ENCODE results near the gene ABCA4. TPM values are rescaled to one million over a fixed set of nuclear protein-coding genes. Genes with fewer than 3 reads are reported as not detected.

ABCA4 gene
- total RNA-seq, 1 donor from 2014 or later: 0.11 TPM

DNA sequence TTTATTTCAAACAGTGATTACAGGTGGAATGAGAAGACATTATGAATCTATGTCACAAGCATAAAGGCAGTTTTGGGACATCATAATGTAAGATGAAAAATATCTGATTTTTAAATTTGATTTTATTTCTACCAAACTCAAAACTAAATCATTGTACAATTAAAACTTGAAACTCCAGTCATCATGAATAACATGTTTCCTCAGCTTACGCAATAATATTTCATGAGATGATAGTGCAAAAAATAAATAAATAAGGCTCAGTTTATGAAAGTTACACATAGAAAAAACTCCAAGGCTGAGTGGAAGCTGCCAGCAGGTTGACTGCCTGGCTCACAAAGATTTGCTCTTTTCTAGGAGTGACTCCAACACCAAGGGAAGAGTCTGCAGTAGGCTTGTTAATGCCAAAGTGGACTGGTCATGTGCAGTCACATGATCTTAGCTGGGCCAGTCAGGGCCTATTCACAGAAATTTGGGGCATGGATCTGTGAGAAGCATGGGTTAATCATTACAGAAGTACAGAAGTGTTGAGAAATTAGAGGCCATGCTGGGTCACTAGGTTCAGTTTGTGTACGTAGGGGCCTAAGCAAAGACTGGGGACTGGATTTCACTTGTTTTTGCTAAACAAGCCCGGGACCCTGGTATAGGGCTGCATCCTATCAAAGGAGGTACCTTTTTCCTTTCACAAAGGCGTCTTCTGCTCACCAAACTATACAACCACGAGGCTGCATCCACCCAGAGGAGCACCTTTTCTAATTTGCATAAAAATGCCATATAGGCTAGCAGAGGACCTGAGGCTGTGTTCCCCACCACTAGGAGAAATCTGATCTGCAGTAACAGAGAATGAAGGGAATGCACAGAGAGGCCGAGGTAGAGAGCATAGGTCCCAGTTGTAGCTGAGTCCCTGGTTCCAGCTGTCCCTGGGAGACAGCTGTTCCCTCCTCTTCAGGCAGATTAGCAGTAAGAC, 4.9 kb upstream of the ABCA4 start:
- DNase-seq (ENCODE audit: missing footprints) (no peak), ATAC-seq (no peak)
- intact Hi-C loops (cut with DNase I): no loop called here

DNA sequence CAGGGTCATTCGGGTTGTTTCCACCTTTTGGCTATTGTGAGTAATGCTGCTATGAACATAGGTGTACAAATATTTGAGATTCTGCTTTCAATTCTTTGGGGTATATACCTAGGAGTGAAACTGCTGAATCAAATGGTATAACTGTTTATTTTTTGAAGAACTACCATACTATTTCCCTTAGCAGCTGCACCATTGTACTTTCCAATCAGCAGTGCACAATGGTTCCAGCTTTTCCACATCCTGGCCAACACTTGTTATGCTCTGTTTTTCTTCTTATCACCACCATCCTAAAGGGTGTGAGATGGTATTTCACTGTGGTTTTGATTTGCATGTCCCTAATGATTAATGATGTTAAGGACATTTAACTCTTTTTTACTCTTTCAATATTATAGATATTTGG, 3.6 kb upstream of the ABCA4 start:
- intact Hi-C loops (cut with DNase I): no loop called here
- DNase-seq (ENCODE audit: missing footprints): no peak
- no peak for ATAC-seq

DNA sequence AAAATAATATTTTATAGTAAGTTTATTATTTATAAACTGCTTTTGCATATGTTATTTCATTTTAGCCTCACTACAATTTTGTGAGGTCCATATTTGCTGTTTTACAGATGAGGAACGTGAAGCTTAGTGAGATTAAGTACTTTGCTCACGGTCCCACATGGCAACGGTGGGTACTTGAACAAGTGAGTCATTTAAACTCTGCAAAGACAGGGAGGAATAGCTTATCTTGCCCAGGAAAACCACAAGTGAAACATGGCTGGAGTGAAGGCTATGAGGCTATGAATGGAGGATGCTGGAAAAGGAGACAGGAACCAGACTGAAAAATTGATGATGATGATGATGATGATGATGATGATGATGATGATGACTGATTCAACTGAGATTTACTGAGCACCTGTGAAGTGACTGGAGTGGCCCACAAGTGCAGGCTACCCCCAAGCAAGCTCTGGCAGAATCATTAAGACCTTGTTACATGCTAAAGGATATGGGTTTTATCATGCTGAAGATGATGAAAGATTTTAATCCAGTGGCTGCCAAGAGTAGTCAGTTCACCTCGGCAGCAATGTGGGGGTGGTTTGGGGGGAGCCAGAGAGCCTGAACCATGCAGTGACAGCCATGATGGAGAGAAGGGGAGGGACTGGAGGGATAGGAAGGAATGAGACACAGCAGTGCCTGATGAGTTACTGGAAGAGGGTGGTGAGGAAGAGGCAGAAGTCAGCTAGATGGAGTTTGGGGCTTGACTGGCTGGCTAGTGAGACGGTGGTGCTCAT, 1.4 kb upstream of the ABCA4 start:
- ATAC-seq: no peak
- intact Hi-C loops (cut with DNase I): no loop called here
- DNase-seq (ENCODE audit: missing footprints): no peak

DNA sequence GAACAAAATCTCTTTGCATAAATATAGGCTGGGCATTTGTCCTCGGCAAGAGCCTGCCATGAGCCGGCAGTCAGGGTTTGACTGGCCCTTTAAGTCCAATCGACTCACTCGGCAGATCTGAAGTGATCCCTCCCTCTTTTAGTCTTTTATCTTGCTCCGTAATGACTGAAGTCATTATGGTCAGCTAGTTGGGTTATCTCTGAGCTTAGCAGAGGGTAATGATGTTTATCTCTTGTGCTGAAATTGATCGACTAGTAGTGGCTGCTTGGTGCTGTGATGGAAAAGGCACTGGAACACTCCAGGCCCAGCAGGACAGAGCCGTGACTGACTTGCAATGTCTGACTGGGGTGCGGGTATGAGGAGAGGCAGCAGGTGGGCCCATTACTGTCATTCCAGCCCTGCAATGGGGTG, 468 bp upstream of the ABCA4 start:
- no peak for ATAC-seq
- intact Hi-C loops (cut with DNase I): no loop called here
- DNase-seq (ENCODE audit: missing footprints): no peak

DNA sequence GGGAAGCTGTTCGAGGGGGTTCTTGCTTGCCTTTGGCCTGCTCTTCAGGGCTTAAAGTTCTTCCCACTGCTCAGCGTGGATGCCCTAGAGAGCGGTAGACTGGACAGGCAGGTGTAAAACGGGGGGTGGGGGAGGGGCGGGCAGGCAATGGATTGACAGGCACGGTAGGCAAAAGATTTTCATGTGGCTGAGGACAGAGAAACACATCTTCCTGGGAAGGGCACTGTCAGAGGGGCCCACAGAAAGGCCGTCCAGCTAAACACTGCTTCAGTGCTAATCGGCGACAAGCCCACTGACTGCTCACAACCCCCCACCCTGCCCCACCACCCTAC, 412 bp downstream of the ABCA4 start:
- intact Hi-C loops (cut with DNase I): no loop called here
- ATAC-seq: no peak
- DNase-seq (ENCODE audit: missing footprints): no peak

DNA sequence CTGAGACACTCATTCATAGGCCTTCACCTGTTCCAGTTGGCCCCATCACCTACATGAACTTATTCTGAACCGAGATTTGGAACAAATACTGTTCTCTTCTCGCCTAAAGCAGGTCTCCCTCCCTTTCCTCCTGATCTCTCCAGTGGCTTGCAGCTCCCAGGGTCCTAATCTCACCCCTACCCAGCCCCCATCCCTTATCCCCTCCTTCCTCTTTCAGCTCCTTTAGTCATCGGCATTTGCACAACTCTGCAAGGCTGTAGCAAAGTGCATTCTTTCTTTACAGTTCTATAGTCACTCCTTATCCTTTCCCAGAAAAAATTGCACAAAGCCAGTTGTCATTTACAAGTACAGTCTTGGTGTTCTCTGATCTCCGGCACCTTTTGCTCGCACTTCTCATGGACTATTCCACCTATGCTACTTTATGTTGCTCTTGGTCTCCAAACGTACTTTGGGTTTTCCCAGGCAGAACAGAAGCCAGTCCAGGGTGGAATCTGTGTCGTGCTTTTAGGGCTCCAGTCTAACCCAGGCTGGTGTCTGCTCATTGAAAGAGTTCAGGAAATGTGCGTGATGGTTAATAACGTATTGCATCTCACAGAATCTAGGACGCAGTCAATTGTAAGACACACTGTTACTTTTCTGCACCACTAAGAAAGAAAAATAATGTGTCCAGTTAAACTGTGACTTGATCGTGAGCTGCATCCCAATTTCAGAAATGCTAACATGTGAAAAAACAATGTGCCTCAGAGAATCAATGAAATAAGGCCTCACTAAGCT, 965 bp downstream of the ABCA4 start:
- DNase-seq (ENCODE audit: missing footprints) (no peak), ATAC-seq (no peak)
- intact Hi-C loops (cut with DNase I): no loop called here

DNA sequence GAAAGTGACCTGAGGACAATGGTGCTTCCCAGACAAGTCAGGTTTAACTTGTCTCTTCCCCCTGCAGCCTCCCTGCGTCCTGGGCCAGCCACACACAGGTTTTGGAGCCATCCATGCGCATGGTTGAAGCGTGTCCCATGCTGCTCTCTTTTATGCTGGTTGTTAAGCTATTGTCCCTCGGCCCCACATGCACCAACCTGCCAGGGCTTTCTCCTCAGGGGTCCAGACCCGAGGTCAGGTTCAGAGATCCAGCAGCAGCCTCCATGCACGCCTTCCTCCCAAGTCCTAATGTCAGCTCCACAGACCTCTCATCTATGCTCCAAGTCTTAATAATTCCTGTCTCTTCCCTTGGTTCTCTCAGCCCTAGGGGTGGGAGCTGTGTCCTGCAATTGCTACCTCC, 1.6 kb downstream of the ABCA4 start:
- intact Hi-C loops (cut with DNase I): no loop called here
- ATAC-seq: no peak
- no peak for DNase-seq (ENCODE audit: missing footprints)

DNA sequence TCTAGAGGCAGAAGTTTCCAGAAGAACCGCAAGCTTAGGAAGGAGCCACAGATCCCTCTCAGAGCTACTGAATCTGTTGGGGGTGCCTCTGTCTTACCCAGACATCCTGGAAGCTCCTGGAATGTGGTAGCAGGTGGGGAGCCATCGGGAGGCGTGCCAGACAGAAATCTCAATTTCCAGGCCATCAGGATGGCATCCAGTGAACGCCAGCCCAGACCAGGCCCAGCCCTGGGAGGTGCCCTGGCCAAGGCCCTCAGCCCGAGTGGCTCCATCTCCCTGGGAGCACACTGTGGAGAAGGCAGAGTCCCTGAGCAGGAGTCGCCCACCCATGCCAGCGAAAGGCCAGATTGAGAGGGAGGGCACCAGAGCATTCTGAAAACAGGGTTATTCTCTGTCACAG, 2.5 kb downstream of the ABCA4 start:
- DNase-seq (ENCODE audit: missing footprints): no peak
- ATAC-seq: no peak
- intact Hi-C loops (cut with DNase I): no loop called here

DNA sequence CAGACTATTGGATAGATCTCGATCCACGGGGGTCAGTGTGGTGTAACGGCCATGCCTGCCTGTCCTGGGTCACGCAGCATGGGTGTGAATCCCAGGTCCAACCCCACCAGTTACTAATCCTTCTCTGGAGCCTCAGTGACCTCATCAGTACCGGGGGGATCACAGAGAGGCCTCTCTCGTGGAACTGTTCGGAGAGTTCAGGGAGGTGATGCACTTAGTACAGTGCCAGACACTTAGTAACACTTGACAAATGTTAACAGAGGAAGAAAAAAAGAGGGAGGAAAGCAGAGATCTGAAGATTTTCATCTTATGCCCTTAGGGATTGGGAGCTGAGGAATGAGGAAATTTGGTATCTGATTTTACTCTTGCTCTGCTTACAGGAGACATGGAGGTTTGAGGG, 2.9 kb downstream of the ABCA4 start:
- DNase-seq (ENCODE audit: missing footprints) (no peak), ATAC-seq (no peak)
- intact Hi-C loops (cut with DNase I): no loop called here

DNA sequence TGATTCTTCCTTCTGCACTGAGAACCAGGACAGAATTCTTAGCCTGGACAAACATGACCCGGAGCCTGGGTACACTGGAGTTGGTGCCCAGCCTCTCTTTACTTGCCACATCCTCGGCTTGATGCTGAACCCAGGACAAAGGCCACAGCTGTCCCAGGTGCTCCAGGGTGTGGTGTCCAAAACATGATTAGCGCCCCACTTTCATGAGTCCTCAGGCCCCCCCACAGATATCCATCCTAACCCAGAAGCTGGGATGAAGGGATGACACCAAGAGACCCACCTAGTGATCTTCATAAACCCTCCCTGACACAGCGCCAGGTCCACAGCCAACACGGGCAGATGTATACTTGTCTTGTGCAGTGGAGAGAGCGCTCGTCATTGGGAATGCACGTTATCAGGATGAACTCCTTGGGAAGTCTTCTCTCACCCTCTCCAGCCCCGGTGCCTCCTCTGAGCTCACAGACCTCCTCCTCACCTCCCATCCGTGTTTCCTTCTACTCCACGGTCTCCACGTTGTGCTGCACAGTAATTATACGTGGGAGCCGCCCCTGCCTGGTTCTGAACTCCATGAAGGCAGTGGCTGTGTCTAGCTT, 3.6 kb downstream of the ABCA4 start:
- intact Hi-C loops (cut with DNase I): no loop called here
- no peak for ATAC-seq
- no peak for DNase-seq (ENCODE audit: missing footprints)

DNA sequence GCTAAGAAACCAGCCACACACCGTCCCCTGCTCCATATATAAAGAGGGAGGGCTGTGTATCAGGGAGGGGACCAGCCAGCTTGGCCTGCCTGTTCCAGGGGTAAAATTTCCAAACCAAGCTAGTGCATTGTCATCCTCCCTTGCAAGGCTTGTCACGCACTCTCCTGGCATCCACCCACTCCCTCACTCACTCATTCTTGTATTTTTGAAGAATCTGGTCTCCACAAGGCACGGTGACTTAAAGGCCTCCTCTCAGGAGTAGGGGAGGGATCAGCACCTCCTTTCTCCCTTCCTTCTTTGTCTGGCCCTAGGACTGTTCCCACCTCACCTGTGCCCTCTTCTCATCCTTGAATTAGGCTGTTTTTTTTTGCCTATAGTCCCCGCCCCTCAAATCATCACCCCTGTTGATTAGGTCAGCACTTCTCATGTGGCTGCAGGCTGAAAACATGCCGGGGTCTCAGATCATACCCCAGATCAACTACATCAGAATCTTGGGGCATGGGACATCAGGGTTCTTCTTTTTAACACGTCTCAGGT, 5.0 kb downstream of the ABCA4 start:
- ATAC-seq: no peak
- intact Hi-C loops (cut with DNase I): no loop called here

DNA sequence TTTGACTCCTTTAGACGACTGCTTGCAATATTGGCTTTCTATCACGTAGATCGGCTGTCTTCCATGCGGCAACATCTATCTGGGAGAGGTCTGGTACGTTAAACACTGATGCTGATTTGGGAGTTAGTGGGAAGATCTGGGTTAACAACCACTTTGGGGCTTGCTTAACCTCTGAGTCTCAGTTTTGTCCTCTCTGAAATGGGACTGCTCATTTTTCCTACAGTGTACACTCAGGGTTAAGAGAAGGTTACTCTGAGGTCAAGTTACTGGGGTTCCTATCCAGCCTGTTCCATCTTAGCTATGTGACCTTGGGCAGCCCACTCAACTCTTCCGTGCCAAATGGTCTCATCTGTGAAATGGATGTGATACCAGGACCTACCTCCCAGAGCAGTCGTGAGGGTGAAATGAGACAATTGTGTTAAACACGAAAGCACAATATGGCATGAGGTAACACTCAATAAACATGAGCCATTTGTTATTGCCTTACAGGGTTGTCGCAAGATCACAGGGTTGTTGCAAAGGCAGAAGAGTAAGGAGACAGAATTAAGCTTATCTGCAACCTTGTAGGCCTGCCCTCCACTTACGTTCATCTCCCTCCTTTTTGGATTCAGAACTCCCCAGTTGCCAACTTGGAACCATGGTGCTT, 5.6 kb downstream of the ABCA4 start:
- ATAC-seq: no peak
- no peak for DNase-seq (ENCODE audit: missing footprints)
- intact Hi-C loops (cut with DNase I): no loop called here

More for the DNA sequence above, 5.0 kb downstream of the ABCA4 start:
- DNase-seq (ENCODE audit: missing footprints): no peak

DNA sequence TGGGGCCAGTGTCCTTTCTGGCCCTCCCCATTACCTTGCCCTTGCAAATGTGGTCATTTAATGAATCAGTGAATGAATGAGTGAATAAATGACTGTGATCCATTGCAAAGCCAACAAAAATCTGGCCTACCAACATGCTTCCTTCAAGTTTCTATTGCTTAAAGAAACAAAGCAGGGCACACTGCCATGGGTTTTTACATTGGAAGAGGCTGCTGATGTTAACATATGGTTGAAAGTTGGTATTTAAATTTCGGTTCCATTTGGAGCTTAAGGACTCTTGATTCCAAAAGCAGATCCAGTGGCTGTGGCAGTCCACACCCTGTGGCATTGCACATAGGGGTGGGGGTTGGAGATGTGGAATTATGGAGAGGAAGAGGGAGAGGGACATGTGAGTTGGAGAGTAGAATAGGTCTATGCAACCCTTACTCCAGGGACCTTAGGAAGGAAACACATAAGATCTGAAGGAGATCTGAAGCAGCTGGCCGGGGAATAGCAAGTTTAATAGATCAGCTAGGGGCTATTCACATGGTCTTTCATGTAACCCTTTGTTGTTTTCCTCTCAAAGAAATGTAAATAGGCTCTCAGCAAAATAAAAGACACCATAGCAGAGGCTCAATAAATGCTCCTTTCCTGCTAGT, 7.2 kb downstream of the ABCA4 start:
- DNase-seq (ENCODE audit: missing footprints) (no peak), ATAC-seq (no peak)
- intact Hi-C loops (cut with DNase I): no loop called here

DNA sequence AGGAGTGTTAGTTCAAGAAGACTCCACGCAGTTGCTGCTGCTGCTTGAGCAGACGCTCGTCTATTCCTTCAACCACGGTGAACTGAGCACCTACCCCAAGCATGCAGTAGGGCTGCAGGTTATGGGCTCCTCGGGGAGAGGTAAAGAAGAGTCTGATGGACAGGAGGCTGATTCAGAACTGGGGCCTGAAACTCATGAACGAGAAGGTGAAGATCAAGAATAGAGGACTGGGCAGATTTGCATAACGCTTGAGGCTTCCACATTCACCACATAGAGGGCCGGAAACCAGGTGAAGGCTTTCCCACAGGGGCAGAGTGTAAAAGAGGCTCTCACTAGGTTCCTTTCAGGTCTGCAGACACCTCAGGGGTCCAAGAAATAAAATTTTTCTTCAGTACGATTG, 9.1 kb downstream of the ABCA4 start:
- no peak for ATAC-seq
- intact Hi-C loops (cut with DNase I): no loop called here
- no peak for DNase-seq (ENCODE audit: missing footprints)

DNA sequence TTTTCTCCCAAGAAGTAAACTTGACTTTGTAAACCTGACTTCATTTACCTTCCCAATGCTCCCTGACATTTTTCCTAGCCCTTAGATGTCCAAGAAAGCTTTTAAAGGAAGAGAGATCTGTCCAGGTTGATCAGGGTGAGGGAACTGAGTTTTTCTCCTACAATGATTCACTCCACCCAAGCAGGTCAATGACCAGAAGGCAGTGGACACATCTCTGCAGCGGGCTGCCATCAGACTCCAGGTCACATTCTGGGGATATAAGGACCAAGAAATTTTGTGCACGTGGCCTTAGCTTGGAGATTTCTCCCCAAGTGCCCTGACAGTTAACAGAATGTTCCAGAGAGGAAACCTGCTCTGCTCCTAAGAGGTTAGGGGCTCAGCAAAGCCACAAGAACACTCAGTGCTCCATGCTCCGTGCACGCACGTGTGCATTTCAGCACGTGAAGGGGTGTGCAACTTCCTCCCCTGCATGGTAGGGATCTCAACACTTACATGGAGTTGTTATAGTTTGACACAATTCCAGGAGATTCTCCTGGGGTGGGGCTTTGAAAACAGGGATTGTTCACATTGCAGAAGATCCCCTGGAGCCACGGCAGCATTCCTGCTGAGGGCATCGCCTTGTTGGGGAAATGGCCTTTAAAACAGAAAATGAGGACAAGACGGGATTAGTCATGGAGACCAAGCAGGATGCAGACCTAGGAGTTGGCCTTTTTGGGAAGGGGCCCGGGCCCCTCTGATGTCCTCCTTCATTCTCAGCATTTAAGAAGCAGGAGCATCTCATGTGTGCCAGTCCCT, 9.8 kb downstream of the ABCA4 start:
- intact Hi-C loops (cut with DNase I): no loop called here
- ATAC-seq (no peak), DNase-seq (ENCODE audit: missing footprints) (no peak)

DNA sequence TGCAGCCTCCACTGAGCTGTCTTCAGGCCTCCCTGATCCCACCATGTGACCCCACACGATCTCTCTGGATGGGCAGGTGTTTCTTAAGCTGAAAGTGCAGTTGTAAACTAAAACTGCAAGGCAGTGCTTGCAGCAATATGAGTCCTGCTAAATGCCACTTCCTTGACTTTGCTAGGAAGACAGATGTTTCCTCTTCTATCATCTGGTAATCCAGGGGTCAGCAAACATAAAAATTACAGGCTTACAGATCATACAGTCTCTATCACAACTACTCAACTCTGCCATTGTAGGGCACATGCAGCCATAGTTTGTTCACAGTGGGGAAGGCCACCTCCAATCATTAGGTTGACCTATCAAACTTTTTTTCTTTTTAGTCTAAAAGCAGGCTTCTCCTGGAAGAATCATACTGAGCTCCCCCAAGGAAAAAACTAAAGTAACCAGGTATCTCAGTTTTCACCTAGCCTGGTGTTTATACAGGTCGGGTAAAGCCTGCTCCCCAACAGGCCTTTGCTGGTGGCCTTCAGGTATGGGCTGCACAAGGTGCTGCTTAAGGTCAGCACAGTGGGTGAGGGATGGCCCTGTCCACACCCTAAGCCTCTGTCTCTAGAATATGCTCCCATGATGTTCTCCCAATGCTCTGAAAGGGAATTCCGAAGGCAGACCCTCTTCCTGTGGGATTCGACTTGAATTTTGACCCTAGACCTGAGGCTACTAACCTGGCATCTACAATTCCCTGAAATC, 10.8 kb downstream of the ABCA4 start:
- DNase-seq (ENCODE audit: missing footprints): no peak
- intact Hi-C loops (cut with DNase I): no loop called here
- no peak for ATAC-seq

DNA sequence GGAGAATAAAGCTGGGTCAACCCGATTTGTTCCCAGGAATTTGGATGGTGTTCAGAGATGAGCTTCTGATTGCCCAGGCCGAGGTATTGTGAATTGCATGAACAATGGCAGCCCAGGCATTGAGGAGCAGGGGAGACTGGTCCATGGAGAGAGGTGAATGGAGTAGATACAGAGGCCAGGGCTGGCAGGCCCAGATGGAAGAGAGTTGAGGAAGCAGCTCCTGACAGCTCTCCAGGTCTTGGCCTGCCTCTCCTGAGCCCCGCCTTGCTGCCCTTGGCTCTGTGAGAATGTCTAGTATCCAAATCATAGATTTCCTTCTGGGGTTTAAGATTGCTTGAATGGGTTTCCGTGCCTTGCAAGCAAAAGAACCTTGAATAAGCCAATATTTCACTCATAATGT, 11.5 kb downstream of the ABCA4 start:
- DNase-seq (ENCODE audit: missing footprints) (no peak), ATAC-seq (no peak)
- intact Hi-C loops (cut with DNase I): no loop called here
